GM19035 (cell line): ENCODE measurements around the gene AQP3.
"Not testable (repeated sequence)": the region's sequence is repeated elsewhere in the genome, so short reads cannot be mapped to it uniquely, and the experiment has no call there.

Source experiments
- ATAC-seq: cut with Tn5 transposase; IDR thresholded peaks from one replicate; pipeline ENCODE4 v1.9.1; 2021; ENCODE audit not compliant: unreplicated experiment

The AQP3 gene

GRCh38 chr9:33418090-33418489, 29.3 kb downstream of the AQP3 start:
- no peak for ATAC-seq

DNA sequence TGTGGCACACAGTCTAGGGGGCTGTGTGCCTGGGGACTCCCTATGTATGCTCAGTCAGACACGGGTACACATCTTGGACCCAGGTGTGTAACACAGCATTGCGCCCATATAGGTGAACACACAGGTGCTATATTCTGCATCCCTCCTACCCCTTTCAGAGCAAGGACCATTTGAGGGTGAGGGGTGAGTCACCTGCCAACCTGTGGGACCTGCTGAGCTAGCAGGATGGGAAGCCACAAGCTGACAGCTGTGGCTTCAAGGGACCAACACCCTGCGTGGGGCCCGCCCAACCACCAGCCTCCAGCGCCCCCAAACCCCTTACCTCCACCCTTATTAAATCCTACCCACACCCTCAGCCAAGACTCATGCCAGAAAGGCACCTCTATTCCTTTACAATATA, 30.4 kb downstream of the AQP3 start:
- ATAC-seq: no peak

DNA sequence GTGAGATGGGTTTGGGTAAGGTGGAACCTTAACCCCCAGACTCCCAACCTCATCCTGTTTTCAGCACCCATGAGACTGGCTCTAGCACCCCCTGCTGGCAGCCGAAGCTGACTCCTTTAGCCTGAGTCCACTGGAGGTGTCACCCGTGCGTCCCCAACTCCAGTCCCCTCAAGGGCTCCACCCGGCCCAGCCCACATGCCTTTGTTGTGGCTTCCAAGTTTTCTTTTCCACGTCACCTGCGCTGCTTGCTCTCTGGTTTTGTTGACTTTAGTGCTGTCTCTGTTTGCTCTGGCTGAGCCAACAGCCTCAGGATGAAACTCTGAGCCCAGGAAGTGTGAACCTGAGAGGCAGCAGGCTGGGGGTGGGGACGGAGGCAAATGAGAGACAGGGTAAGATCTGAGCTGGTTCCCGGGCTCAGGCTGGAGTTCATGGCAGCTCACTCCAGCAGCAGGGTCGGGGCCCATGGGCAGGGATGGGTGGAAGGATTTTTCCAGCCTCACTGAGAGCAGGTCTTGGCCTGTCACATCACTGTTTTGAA, 31.8 kb downstream of the AQP3 start:
- ATAC-seq: no peak

- no peak for ATAC-seq
Measured at GRCh38 chr9:33414889-33415500, 32.4 kb downstream of the AQP3 start.

- no peak for ATAC-seq
Measured at GRCh38 chr9:33414268-33414667, 33.1 kb downstream of the AQP3 start.

DNA sequence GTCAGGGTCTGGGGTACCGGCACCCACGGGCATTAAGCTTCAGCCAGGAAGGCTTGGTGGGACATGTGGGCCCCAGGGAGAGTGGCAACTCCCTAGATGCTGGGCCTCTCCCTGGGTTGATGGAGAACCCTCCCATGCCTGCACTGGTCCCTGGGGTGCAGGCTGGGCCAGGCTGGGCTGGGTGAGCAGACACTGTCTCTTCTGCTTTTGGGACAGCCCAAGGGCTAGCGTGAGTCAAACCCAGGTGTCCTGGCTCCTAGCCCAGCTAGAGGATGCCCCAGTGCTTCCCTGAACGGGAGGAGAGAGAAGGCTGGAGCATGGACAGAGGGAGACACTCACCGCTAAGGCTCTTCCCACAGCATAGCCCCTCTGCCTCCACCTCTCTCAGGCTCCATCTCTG, 39.3 kb downstream of the AQP3 start:
- no peak for ATAC-seq

GRCh38 chr9:33407061-33407460, 40.3 kb downstream of the AQP3 start:
- no peak for ATAC-seq

DNA sequence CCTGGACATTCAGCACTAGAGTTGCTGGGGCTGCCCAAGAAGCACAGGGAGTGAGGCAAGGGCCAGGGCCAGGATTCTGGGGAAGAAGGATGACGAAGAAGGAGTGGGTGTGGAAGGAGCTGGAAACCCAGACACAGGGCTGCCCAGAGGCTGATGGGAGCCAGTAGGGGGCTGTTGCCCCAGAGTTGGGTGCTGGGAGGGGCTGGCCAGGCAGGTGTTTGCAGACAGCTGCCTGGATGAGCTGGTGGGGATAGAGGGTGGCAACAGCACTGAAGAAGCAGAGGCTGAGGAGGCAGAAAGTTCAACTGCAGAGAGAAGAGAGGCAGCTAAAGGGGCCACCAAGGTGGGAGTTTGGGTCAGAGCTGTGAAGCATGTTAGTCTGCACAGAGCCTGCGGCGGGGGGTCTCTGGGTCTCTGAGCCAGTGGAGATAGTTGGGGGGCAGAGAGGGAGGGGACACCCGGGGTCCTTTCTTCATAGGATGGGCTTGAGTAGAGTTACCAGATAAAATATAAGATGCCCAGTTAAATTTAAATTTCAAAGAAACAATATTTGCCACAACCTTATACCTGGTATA, 42.5 kb downstream of the AQP3 start:
- ATAC-seq: no peak

GRCh38 chr9:33403941-33404787, 43.2 kb downstream of the AQP3 start:
- ATAC-seq: no peak

DNA sequence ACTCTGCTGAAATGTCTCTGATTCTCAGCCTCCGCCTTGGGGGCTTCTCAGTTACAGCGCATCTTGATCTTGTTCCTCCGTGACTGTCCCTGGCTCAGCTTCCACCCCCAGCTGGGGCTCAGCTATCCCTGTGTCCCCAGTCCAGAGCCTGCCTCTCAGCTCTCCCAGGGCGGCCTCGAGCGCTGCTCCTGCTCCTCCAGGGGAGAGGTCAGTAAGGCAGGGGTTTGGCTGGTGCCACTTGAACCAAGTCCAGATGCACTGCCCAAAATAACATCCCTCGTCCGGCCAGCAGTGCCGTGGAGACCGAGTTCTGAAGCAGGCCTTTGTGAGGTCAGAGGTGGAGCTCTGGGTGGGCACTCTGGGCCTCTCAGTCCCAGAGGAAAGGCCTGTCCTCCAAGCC, 45.0 kb downstream of the AQP3 start, which contains the start of gene AQP7:
AQP7 (minus strand) TSS at position 198 of the 400 bp plus-strand sequence. CDS start 1,306 bp downstream, outside the sequence.
- ATAC-seq: not testable (repeated sequence)

DNA sequence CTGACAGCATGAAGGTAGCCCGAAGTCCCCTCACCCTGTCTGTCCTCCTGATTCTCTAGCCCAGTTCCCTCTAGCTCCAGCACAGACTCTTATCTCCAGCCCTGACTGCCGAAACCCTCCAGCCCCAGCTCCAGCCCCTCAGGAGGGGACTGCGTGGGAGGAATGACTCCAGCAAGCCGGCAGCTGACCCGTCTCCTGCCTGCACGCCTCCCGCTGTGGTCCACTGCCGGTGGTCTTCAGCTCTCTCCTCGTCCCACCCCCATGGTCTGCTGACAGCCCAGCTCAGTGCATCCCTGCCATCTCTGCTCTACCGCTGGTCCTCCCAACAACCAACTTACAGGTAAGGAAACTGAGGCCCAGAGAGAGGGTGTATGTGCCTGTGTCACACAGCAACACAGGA, 45.6 kb downstream of the AQP3 start:
- not testable (repeated sequence) for ATAC-seq

GRCh38 chr9:33399047-33399446, 48.3 kb downstream of the AQP3 start:
- not testable (repeated sequence) for ATAC-seq

DNA sequence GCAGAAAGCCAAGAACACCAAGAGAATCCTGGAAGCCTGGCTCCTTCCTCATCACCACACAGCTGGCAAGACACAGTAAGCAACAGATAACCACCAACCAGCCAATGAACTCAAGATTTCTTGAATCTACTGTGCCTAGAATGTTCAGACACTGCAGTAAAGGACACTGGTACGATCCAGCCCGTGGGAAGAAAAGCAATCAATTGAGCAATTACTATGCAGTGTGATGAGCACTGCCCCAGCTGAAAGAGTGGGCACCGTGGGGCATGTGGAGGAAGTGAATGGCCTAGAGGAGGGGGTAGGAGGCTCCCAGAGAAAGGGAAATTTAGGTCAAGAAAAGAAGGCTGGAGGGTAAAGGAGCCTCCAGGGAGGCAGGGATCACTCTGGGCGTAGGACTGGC, 49.6 kb downstream of the AQP3 start:
- ATAC-seq: not testable (repeated sequence)

- ATAC-seq: not testable (repeated sequence)
Measured at GRCh38 chr9:33395159-33395879, 52.1 kb downstream of the AQP3 start.

DNA sequence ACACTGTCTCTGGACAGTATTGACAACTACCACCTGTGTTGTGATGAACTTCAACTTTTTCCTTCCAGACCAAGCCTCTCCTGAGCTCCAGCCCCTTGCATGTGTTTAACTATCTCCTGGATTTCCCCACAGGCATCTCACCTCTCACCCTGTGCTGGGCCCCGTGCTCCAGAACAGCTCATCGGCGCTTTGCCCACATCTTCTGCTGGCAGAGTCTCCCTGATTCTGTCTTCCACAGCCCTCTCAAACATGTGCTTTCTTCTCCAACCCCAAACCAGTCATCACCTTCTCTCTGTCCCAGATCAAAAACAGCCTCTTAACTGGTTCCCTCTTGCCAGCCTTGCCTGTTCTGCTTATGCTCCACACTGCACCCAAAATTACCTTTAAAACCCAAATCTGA, 53.4 kb downstream of the AQP3 start:
- not testable (repeated sequence) for ATAC-seq

DNA sequence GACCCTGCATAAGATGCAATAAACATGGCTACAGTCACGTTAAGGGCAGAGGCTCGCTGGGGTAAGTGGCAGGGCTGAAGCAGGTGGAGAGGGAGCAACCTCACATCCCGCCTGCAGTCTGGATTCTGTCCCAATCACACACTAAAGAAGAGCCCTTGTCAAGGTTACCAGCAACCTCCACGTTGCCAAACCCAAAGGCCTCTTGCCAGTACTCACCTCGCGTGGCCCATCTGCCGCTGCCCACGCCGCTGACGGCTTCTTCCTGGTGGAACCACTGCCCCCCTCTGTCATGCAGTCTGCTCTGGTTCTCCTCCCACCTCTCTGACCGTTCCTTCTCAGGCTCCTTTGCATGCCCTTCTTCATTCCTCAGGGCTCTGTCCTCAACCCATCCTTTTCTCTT, 53.8 kb downstream of the AQP3 start:
- ATAC-seq: no peak

GRCh38 chr9:33392591-33393021, 54.8 kb downstream of the AQP3 start:
- not testable (repeated sequence) for ATAC-seq
